HTERT RPE-1 (cell line): ENCODE data around the gene BPIFB2.
"Not testable (repeated sequence)": the region's sequence is repeated elsewhere in the genome, so short reads cannot be mapped to it uniquely, and the experiment has no call there.

Experiments
- in situ Hi-C: fragments of 300-500 bp; cut with MboI; formaldehyde crosslinking; loops from 4 replicates; pipeline ENCODE4 v1.14.3; 2020; ENCODE audit warnings: low sequenced_read_pairs

BPIFB2 gene

GRCh38 chr20:32970115-32970972 lies 37.2 kb upstream of the BPIFB2 start:
- in situ Hi-C loops, result no loop called here

- in situ Hi-C loops, result no loop called here
Observed at GRCh38 chr20:32970973-32971300, 36.6 kb upstream of the BPIFB2 start.

- in situ Hi-C loops, result no loop called here
Observed at GRCh38 chr20:32971703-32972161, 35.8 kb upstream of the BPIFB2 start.

- in situ Hi-C loops, result no loop called here
Observed at GRCh38 chr20:32972181-32973076, 35.1 kb upstream of the BPIFB2 start.

GRCh38 chr20:32973077-32973717 lies 34.3 kb upstream of the BPIFB2 start:
- in situ Hi-C loops, result no loop called here

GRCh38 chr20:32974204-32975064 lies 33.1 kb upstream of the BPIFB2 start:
- in situ Hi-C loops, result not testable (repeated sequence)

- in situ Hi-C loops, result not testable (repeated sequence)
Observed at GRCh38 chr20:32975121-32975520, 32.4 kb upstream of the BPIFB2 start.

GRCh38 chr20:32975698-32976674 lies 31.5 kb upstream of the BPIFB2 start:
- in situ Hi-C loops, result no loop called here

GRCh38 chr20:32976746-32977145 lies 30.8 kb upstream of the BPIFB2 start:
- in situ Hi-C loops, result no loop called here

- in situ Hi-C loops, result no loop called here
Observed at GRCh38 chr20:32977281-32978008, 30.1 kb upstream of the BPIFB2 start.

- in situ Hi-C loops, result no loop called here
Observed at GRCh38 chr20:32978009-32978335, 29.5 kb upstream of the BPIFB2 start.

- in situ Hi-C loops, result no loop called here
Observed at GRCh38 chr20:32979201-32979998, 28.1 kb upstream of the BPIFB2 start.

- in situ Hi-C loops, result no loop called here
Observed at GRCh38 chr20:32980131-32980941, 27.2 kb upstream of the BPIFB2 start.

- in situ Hi-C loops, result no loop called here
Observed at GRCh38 chr20:32980990-32981389, 26.5 kb upstream of the BPIFB2 start.

GRCh38 chr20:32982617-32983458 lies 24.7 kb upstream of the BPIFB2 start:
- in situ Hi-C loops, result no loop called here

GRCh38 chr20:32983459-32984112 lies 23.9 kb upstream of the BPIFB2 start:
- in situ Hi-C loops, result no loop called here
